Mammary epithelial cell (primary cell): ENCODE data around the gene MAP3K5.

Experiments
- EZH2 ChIP-seq: IDR thresholded peaks from 2 replicates; pipeline ENCODE4 v1.6.1; 2012; ENCODE audit warnings: low read length, inconsistent platforms, borderline replicate concordance
- TF ChIP-seq, protein P1 (sequence below), 2 donors: IDR thresholded peaks in 1 of 2; conservative IDR thresholded peaks in 1 of 2; 2 replicates each; pipeline ENCODE4 v1.5.1; 2011 to 2012; ENCODE audit warnings: inconsistent platforms in 2 of 2, low read length in 2 of 2, mild to moderate bottlenecking in 2 of 2, control low read depth in 1 of 2, low read depth in 1 of 2; ENCODE audit not compliant: insufficient read depth in 1 of 2; ENCODE audit errors: extremely low read depth in 1 of 2

DNA sequence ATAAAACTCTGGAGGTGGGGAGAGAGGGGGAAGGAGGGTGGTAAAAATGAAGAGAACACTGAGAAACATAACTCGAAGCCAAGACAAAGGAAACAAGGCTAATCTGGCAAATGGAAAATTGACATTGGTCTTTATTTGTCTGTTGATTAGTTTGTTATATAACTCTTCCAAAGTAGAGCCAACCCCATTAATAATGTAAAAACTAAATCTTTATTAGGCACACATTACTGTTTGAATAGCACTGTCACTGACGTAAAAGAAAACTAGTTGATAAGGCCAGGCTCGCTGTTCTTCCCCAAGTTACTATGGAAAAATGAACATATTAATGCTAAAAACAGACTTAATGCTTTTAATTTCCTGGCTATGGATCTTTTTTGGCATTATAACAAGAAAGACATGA lies 110.0 kb downstream of the MAP3K5 start:
- TF ChIP-seq, protein P1, sequence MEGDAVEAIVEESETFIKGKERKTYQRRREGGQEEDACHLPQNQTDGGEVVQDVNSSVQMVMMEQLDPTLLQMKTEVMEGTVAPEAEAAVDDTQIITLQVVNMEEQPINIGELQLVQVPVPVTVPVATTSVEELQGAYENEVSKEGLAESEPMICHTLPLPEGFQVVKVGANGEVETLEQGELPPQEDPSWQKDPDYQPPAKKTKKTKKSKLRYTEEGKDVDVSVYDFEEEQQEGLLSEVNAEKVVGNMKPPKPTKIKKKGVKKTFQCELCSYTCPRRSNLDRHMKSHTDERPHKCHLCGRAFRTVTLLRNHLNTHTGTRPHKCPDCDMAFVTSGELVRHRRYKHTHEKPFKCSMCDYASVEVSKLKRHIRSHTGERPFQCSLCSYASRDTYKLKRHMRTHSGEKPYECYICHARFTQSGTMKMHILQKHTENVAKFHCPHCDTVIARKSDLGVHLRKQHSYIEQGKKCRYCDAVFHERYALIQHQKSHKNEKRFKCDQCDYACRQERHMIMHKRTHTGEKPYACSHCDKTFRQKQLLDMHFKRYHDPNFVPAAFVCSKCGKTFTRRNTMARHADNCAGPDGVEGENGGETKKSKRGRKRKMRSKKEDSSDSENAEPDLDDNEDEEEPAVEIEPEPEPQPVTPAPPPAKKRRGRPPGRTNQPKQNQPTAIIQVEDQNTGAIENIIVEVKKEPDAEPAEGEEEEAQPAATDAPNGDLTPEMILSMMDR (conservative IDR thresholded peaks at IDR 0.05 in 1 of 2, IDR thresholded peaks at IDR 0.05 in 1 of 2; ENCODE audit: extremely low read depth in 1 of 2, insufficient read depth in 1 of 2, low read depth in 1 of 2, low read length in 2 of 2) = no peak
- TF ChIP-seq EZH2 = no peak
